GM19463 (cell line): ENCODE results near the gene LACRT.
"Not testable (repeated sequence)": the region's sequence is repeated elsewhere in the genome, so short reads cannot be mapped to it uniquely, and the experiment has no call there.

Experiments
- ATAC-seq: cut with Tn5 transposase; IDR thresholded peaks from one replicate; pipeline ENCODE4 v1.9.1; 2021; ENCODE audit warnings: mild to moderate bottlenecking, moderate library complexity; ENCODE audit not compliant: unreplicated experiment

Gene LACRT

DNA sequence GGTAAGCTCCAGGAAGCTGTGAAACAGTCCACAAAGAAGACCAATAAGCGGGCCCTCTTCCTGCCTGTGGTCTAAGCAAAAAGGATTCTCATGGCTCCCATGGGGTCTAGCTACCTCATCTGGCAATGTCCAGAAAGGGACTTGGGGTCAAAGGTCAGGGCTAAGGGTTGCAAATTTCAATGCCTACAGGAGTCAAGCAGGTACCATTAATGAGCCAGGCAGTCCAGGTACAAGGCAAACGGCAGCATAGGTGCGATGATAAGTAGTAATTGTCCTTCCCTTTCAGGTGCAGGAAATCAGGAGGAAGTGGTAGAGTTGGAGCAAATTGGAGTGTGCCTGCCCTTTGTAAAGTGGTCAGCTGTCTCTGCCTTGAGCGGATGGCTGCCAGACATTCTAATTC is 6.4 kb upstream of the LACRT start:
- no peak for ATAC-seq

DNA sequence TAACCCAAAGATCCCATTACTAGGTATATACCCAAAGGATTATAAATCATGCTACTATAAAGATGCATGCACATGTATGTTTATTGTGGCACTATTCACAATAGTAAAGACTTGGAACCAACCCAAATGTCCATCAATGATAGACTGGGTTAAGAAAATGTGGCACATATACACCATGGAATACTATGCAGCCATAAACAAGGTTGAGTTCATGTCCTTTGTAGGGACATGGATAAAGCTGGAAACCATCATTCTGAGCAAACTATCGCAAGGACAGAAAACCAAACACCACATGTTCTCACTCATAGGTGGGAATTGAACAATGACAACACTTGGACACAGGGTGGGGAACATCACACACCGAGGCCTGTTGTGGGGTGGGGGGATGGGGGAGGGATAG is 4.4 kb upstream of the LACRT start:
- ATAC-seq = not testable (repeated sequence)

DNA sequence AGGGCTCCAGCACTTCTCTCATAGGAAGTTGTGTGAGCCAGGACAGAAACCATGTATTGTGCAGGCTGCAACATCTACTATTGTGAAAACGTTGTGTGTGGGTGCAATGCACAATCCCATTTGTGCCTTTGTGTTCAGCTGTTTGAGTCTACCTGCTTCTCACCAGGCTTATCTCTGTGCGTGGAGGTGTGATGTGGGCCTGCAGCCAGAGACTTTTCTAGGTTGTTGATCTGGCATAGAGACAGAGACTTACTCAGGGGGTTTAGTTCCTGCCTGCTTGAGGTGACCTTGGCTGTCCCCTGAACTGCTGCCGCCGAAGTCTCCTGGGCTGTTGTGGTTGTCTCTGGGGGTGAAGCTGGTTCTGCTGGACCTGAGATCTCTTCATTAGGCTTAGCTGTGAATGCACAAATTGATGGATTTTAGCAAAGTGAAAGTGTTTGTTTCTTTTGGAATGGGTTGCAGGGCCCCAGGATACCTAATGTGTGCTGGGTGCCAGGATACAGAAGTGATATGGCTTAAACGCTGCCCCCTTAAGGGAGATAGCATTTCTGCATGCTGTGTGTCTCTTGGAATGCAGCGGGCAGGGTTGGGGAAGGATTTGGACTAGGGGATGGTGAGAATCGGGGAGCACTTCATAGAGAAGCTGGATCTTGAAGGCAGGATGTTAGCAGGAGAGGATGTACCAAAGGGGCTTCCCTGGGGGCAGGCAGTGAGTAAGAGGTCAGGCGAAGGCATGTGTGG is 2.5 kb downstream of the LACRT start:
- no peak for ATAC-seq

DNA sequence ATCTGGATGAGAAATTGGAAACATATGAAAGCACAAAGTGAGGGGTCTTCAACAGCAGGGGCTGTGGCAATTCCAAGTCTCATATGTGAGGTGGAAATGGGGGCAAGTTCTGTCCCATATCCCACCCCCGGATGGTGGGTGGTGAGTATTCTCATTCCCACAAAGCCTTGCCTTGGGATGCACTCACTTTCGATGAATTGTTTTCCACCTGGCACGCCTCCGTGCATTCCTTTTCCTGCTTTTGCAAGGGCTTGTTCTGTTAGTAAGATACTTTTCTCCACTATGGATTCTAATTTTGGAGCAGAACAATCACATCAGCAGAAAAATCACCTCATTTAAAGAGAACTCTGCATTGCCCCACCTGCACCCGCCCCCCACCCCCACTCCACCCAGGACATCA is 3.1 kb downstream of the LACRT start:
- no peak for ATAC-seq

DNA sequence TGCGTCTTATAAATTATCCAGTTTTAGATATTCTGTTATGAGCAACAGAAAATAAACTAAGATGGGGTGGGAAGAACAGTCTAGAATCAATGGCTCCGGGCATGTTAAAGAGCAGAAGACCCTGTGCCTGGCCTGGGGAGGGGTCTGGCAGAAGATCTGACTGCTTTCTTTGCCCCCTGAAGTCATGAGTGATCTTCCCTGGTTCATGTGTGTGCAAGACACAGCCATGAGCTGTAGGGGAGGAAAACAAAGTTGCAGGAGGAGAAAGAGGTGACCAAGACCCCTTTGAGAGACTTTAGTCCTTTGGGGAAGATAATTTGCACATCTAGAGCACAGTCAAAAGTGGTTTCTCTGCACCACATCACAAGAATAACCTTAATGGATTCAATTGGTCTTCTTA is 4.8 kb downstream of the LACRT start:
- ATAC-seq = no peak

DNA sequence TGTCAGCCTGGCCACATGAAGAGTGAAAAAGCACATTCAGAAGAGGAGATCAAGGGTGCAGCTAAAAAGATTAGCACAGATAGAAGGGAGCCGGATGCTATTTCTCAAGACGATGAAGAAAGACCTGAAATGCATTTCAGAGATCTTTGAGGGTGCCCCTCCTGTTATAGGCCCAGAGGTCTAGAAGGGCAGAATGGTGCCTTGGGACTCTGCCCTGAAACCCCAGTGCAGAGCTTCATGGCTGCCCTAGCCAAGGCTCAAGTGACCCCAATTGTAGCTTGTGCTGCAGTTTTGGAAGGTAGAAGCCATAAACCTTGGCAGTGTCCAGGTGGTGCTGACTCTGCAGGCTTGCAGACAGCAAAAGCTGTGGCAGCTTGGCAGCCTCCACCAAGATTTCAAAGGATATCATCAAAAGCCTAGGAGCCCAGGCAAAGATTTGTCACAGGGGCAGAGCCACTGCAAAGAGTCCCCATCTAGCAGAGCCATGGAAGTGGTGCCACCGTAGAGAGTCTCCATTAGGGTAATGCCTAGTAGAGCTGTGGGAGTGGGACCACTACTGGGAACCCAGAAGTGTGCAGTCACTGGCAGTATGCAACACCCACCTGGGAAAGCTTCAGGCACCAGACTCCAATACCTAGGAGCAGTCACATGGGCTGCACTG is 6.4 kb downstream of the LACRT start:
- ATAC-seq = no peak

DNA sequence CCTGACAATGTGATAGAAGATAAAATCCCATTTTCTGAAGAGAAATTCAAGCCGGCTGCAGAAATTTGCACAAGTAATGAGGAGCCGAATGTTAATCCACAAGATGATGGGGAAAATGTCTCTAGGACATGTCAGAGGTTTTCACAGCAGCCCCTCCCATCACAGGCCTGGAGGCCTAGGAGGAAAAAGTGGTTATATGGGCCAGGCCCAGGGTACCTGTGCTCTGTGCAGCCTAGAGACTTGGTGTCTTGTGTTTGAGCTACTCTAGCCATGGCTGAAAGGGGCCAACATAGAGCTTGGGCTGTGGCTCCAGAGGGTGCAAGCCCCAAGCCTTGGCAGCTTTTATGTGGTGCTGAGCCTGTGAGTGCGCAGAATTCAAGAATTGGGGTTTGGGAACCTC is 7.4 kb downstream of the LACRT start:
- no peak for ATAC-seq

DNA sequence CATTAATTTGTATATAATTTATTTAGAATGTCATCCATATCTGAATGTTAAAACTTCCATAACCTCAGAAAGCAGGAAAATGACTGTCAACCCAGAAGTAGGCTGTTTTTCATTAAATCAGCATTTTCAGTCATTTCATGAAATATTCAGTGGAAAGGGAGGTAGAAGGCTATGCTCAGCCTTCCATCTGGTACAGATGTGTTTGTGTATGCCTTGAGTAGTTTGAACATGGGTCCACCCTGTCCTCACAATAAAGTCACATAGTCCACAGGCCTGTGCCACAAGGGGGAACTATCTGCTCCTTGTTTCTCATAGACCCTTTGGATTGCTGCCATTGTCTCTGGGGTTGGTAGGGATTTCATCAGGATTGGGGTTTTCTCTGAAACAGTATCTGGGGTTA is 9.1 kb downstream of the LACRT start:
- no peak for ATAC-seq

DNA sequence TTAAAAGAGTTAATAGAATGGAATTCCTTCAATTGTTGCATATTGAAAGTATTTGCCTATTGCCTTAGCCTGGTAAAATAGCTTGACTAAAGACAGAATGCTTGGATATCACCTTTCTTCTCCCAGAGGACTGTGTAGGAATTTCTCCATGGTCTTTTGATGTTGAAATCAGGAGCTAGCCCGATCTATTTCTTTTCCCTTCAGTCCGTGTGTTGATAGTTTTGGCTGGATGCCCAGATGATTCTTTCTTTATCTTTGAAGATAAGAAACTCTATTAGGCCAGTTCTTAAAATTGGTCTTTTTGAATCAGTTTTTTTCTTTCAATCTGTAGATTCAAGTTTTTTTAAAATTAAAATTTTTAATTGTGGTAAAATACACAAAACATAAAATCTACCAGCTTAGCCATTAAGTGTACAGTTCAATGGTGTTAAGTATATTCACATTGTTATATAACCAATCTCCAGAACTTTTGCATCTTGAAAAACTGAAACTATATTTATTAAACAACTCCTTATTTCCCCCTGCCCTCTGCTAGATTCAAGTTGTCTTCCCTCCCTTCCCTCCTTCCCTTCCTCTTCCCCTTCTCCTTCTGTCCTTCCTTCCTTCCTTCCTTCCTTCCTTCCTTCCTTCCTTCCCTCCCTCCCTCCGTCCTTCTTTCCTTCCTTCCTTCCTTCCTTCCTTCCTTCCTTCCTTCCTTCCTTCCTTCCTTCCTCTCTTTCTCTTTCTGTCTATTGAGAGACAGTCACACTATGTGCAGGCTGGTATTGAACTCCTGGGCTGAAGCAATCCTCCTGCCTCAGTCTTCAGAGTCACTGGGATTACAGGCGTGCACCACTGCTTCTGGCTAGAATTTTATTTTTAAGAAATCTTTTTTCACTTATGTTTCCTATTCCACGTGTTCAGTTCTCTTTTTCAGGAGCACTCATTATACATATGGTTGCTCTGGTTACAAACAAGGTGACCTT is 10.1 kb downstream of the LACRT start:
- no peak for ATAC-seq

DNA sequence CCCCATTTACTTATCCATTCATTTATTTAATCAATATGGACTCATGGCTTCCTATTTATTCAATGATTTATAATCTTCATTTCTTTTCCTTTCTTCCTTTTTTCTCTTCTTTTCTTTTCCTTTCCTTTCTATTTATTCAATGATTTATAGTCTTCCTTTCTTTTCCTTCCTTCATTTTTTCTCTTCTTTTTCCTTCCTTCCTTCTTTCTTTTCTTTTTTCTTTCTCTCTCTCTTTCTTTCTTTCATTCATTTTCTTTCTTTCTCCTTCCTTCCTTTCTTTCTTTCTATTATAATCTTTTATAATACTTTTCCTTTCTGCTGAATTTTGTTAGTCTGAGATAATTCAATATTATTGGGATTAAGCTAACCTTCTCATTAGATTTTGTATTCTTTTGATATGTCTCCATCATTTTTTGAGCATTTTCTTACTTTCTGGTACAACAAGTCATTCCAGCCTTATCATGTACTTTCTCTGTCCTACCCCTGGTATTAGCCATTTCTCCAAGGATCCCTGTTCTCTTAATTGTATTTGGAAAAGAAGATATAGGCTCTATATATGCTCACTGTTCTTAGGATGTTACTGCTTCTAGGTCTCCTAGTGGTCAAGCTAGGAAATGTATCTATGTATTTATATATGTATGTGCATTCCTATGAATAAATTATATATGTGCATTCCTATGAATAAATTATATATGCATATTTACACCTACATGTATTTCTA is 12.1 kb downstream of the LACRT start:
- no peak for ATAC-seq

DNA sequence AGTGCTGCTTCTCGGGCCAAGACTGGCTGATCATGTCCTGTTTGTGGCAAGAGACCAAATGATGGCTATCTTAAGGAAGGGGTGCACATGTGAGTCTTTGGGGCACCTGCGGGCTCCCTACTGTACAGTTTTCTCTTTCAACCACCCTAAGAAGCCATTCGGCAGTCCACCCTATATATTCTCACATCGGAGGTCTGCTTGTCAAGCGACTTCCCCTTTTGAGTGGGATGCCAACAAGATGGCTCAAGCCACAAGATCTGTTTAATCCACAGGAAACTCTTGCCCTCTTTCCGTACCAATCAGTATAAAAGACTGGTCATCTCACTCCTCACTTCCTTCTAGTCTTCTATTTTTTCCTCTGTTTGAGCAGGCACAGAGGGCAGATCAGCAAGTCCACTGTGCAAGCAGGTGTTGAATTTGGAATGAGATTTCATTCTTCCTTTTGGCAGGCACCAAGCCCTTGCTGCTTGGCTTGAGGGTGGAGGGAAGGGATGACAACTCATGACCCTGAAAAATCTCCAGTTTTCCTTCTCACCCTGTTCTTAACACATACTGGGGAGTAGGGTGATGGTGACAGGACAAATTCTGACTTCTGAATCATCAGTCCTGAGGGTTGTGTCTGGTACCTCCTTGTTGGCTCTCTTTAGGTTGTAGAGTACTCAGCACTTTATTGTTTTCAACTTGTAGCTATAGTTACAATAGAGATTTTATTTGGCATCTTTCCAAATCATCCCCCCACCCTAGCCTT is 17.6 kb downstream of the LACRT start:
- no peak for ATAC-seq

DNA sequence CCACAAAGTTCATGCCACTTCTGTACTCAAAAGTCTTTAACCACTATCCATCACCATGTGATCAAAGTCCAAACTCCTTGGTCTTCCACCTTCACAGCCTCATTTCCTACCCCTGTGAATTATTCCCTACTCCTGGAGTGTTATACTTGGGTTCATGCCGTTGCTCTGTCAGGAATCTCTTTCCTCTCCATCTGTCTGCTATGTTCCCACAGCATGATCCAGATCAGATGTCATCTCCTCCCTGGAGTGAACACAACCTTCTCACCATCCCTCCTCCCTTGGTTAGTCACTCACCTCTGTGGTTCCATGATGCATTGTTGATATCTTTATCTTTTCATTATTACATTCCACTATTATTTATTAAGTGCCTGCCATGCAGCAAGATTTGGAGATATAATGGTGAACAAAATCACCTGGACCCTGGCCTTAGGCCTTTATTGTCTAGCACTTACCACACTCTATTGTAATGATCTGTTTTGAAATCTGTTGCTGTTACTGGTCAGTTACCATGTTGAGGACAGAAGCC is 22.4 kb downstream of the LACRT start:
- no peak for ATAC-seq

DNA sequence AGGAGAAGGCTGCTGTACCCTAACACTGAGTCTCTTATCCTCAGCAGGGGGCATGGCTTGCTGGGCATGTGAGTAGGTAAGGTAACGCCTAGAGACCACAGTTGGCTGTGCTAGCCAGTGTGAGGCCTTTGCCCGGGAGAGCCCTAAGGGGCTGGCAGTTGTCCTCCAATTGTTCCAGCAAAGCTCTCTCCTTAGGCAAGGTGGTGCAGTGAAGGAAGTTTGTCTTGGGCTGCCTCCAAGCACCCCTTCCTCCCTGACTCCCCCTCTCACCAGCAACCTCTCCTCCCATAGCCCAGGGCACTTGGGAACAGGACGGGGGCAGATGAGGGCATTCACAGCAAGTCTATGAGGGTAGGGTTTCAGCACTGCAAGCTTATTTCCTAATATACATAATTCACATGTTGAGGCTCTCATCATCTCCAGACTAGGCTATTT is 23.0 kb downstream of the LACRT start:
- no peak for ATAC-seq

DNA sequence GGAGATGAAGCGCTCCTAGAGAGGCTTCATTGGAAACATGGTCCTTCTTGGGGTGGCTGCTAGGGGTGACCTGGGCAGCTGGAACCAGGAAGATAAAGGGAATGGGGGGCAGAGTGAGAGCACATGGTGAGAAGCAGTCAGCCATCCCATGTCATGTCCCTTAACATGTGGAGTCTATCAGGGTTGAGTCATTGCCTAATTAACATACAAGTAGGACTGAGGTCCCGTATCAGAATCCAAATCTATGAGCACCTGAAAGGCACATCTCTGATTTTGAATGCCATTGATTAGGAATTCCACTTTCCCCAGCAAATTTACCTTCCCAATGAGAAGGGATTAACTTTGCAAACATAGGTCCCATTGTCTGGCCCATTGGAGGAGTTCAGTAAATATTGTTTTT is 25.9 kb downstream of the LACRT start:
- ATAC-seq = no peak

DNA sequence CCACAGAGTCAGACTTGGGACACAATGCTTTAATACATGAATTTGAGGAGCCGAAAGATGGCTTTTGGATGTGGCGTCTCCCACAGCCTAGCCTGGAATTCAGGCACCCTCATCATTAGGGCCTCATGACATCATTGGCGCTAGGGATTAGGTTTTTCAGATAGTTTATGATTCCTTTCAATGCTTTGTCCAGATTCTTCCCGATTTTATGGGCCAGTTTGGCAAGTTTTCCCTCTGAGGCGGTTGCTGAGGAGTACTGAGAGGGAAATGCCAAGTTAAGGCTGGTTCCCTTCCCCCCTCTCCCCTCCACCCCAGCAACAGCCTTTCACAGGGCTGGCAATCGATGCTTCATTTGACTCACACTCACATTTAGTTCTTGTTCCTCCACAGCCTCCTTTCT is 26.5 kb downstream of the LACRT start:
- no peak for ATAC-seq

DNA sequence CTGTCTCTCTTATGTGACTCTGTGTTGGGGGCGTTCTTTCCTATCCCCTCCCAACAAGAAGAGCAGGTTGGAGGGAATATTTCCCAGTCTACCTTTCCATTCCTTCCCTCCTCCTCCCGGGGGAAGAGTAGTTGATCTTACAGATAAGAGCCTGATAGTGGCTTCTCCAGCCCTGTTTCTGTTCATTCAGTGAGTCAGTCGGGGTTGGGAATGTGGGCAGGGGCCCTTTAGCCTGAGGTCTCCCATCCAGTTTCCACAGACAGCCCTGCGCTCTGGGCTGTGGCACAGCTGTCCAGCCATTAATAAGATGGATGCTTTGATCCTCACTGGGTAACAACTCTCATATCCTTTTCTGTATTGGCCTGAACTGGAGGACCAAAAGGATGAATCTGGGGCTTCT is 28.1 kb downstream of the LACRT start:
- no peak for ATAC-seq

DNA sequence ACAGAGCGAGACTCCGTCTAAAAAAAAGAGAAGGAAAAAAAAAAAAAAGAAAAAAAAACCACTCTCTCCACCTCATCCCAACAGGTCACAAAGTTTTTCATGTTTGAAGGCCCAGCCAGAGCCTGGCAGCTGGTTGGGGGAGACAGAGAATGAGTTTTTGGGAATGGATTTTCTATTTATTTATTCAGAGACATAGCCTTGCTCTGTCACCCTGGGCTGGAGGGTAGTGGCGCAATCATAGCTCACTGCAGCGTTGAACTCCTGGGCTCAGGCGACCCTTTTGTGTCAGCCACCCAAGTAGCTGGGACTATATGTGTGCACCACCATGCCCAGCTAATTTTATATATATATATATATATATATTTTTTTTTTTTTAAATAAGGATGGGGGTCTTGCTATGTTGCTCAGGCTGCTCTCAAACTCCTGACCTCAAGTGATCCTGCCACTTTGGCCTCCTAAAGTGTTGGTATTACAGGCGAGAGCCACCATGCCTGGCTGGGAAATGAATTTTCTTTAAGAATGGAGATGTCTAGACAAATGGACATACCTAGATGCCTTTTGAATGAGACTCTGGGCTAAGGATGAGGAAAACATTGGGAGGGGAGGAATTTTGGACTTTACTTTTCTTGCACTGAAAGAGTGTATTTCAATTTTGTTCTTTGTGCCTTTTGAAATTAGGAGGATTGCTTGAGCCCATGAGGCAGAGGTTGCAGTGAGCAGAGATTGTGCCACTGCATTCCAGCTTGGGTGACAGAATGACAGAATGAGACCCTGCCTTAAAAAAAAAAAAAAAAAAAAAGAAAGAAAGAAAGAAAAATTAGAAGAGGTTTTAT is 29.3 kb downstream of the LACRT start:
- no peak for ATAC-seq

DNA sequence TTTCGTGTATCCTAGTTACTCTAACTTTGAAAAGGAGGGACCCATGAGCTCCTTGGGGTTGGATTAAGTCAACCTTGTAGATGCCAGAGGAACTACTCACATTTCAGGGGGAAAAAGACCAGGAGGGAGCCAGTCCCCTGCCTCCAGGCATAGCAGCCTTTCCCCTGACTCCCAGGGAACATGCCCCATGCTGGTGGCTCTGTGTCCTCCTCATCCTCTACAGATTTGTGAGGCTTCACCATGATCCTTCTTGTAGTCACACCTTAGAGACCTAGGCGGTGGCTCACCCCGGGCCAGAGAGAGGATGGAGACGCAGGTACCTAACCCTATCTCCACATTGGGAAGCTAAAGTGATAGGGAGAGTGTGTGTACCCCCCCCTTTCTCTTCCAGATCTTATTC is 30.3 kb downstream of the LACRT start:
- ATAC-seq = no peak

DNA sequence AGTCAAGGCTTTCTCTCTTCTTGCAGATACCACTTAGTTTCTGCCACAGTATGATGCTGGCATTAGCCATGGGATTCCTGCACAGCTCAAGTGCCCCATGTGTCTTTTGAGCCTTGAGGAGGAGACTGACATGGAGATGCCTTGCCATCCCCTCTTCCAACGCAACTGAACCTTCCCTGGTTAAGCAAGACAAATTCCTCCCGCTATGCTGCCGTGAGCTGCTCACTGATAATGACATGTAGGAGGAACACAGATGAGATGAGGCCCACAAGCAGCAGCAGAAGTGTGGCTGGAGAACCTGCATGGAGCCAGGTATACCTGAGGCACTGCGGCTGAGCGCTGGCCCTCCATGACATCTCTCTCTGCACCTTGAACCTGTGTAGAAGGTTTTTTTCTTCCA is 30.8 kb downstream of the LACRT start:
- no peak for ATAC-seq
